ENCODE results near the gene SPC25. TPM values are rescaled to one million over a fixed set of nuclear protein-coding genes. Genes with fewer than 3 reads are reported as not detected.

SPC25 gene
- total RNA-seq, 1 donor from 2014 or later, result 0.38 TPM

DNA sequence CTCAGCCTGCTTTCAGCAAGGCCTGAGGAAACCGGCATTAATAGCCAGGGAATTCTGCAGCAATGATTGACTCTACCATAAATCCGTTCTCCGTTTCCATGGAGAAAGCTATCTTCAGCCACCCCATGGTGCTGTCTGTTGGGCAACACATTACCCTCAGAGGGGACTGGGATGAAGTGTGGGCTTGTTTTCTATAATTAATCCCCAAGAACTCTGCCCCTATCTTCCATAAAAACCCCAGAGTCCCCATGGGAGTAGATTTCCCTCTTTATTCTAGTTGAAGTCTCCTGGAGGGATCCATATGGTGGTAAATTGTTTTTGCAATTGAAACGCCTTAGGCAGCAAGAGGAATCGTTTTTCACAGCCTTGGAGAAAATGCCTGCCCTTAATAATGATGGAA lies 20.1 kb upstream of the SPC25 start:
- TF ChIP-seq, protein P1, sequence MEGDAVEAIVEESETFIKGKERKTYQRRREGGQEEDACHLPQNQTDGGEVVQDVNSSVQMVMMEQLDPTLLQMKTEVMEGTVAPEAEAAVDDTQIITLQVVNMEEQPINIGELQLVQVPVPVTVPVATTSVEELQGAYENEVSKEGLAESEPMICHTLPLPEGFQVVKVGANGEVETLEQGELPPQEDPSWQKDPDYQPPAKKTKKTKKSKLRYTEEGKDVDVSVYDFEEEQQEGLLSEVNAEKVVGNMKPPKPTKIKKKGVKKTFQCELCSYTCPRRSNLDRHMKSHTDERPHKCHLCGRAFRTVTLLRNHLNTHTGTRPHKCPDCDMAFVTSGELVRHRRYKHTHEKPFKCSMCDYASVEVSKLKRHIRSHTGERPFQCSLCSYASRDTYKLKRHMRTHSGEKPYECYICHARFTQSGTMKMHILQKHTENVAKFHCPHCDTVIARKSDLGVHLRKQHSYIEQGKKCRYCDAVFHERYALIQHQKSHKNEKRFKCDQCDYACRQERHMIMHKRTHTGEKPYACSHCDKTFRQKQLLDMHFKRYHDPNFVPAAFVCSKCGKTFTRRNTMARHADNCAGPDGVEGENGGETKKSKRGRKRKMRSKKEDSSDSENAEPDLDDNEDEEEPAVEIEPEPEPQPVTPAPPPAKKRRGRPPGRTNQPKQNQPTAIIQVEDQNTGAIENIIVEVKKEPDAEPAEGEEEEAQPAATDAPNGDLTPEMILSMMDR (IDR thresholded peaks at IDR 0.05), result no peak
- H3K4me3 ChIP-seq, result no peak overlapping the region
- intact Hi-C loops (cut with DNase I), result no loop called here
- peaks cover 3% of the 10 kb centered on the region for H3K4me1 ChIP-seq
- no peaks in the 10 kb centered on the region for H3K9me3 ChIP-seq
- H3K27me3 ChIP-seq, result peaks cover 4% of the 10 kb centered on the region
- no peaks in the 10 kb centered on the region for H3K36me3 ChIP-seq
- no peak for ATAC-seq
- DNase-seq, result no peak
- no peak overlapping the region for H3K27ac ChIP-seq

DNA sequence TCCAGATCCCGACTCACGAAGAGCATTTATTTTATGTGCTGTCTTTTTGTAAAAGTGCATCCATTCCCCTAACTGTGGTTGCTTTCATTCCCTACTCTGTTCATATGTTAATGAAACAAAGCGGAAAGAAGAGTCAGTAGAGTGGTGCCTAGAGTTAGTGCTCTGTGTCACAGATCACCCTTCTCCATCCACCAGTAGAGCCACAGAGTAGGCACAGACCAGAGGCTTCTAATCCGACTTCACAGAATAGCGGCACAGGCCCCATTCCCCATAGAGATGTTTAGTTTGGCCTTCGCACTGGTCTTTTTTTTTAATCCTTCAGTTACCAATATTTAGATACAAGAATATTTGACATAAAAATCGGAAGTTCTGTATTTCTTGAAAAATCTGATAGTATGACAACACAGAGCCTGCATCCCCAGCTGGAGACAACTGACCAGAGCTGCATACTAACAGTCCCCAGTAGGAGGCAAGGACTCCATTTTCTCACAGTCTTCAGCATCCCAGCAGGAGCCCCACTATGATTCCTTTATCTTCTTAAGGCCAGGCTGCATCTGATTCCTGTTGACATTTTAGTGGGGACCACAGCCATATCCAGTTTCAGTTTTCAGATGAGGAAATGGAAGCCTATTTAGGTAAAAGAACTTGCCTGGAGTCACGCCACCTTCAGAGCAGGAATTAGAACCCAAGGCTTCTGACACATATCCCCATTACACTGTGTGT lies 17.9 kb upstream of the SPC25 start:
- Histone ChIP-seq H3K36me3 (no peaks in the 10 kb centered on the region), H3K4me3 (no peak overlapping the region), H3K27ac (no peak overlapping the region), H3K9me3 (no peaks in the 10 kb centered on the region), H3K27me3 (peaks cover 4% of the 10 kb centered on the region), H3K4me1 (peaks cover 3% of the 10 kb centered on the region)
- DNase-seq, result no peak
- ATAC-seq, result no peak
- intact Hi-C loops (cut with DNase I), result no loop called here
- TF ChIP-seq, protein P1 (IDR thresholded peaks at IDR 0.05), result no peak

DNA sequence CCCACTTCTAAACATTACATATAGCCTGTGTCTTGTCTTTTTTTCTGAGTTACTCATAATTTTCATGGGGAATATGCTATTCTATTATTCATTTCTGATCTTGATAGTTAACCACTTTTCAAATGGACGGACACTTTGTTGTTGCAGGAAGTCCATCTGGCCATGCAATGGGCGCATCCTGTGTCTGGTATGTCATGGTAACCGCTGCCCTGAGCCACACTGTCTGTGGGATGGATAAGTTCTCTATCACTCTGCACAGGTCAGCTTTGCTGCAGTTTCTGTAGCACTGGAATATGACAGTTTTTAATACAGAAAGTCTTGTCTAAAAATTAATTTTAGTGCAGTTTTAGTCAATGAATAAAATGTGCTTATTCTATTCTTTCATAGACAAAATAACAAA lies 14.1 kb upstream of the SPC25 start:
- Histone ChIP-seq H3K36me3 (no peaks in the 10 kb centered on the region), H3K27ac (no peak overlapping the region), H3K27me3 (no peaks in the 10 kb centered on the region), H3K4me1 (no peaks in the 10 kb centered on the region), H3K9me3 (no peaks in the 10 kb centered on the region), H3K4me3 (no peak overlapping the region)
- no peak for ATAC-seq
- no peak for DNase-seq
- TF ChIP-seq, protein P1 (IDR thresholded peaks at IDR 0.05), result no peak
- intact Hi-C loops (cut with DNase I), result no loop called here

DNA sequence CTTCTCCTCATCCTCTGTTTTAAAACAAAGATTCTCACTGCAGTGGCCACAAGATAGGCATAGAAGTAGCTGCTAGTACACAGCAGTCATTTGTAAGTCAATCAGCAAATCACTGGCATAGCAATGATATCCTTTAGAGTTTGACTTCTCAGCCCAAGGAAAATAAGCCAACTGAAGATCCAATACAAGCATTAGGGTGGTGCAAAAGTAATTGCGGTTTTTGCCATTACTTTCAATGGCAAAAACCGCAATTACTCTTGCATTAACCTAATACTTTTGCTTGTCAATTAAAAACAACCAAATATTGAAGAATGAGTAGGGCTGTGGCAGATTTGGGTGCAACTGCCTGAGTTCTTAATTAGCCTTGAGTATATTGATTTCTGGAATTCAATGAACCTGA lies 13.7 kb upstream of the SPC25 start:
- Histone ChIP-seq H3K36me3 (no peaks in the 10 kb centered on the region), H3K4me1 (no peaks in the 10 kb centered on the region), H3K9me3 (no peaks in the 10 kb centered on the region), H3K27ac (no peak overlapping the region), H3K4me3 (no peak overlapping the region), H3K27me3 (no peaks in the 10 kb centered on the region)
- intact Hi-C loops (cut with DNase I), result no loop called here
- TF ChIP-seq, protein P1 (IDR thresholded peaks at IDR 0.05), result no peak
- ATAC-seq, result no peak
- DNase-seq, result no peak

DNA sequence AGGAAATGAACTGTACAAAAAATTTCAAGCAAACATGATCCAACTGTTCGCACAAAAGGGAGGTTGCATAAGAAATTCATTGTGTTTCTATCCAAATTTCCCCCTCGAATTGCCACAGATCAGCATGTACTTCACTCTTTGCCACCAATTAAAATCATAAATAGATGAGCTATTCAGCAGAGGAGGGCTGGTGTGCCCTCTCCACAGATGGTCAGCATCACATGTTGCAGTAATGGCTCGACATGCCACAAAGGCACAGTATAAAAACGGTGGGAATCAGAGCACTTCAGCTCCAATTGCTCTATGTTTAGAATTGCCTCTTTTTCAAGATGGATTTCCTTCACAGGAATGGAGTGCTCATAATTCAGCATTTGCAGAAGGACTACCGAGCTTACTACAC lies 10.8 kb upstream of the SPC25 start, which contains the start of gene G6PC2:
Gene G6PC2 (plus strand): TSS at position 289 of the 400 bp plus-strand sequence. CDS start 41 bp downstream, at position 330.
- TF ChIP-seq, protein P1 (IDR thresholded peaks at IDR 0.05), result no peak
- Histone ChIP-seq H3K4me3 (no peak within 1 kb of the TSS), H3K36me3 (no peaks in the 10 kb centered on the region), H3K27ac (no peak within 1 kb of the TSS), H3K27me3 (no peaks in the 10 kb centered on the region), H3K4me1 (no peaks in the 10 kb centered on the region), H3K9me3 (no peaks in the 10 kb centered on the region)
- intact Hi-C loops (cut with DNase I), result no loop called here
- no peak for DNase-seq
- no peak for ATAC-seq

Measured in upper lobe of right lung (tissue), 1 donor.